ENCODE data around the gene CLMP.

DNA sequence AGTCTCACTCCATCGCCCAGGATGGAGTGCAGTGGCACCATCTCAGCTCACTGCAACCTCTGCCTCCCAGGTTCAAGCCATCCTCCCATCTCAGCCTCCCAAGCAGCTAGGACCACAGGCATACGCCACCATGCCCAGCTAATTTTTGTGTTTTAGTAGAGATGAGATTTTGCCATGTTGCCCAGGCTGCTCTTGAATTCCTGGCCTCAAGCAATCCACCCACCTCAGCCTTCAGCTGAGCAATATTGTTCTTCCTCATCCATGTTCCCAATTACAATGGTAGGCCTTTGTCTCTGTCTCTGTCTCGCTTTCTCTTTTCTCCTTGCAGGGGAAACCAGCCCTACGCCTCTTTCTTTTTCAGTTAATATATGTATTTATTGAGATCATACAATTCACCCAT is 143.4 kb downstream of the CLMP start:
- TF ChIP-seq SP2 (tag by site-specific recombination; IDR thresholded peaks at IDR 0.05) (no peak), CTCF (tag by site-specific recombination; IDR thresholded peaks at IDR 0.05) (no peak), ZNF596 (tag by site-specific recombination; IDR thresholded peaks at IDR 0.05) (no peak), ZBTB21 (tag by site-specific recombination; IDR thresholded peaks at IDR 0.05) (no peak), ZNF423 (tag by site-specific recombination; IDR thresholded peaks at IDR 0.05) (no peak), ZNF76 (tag by site-specific recombination; IDR thresholded peaks at IDR 0.05; ENCODE audit: borderline replicate concordance, low read depth) (no peak), KLF16 (tag by site-specific recombination; IDR thresholded peaks at IDR 0.05) (no peak)
